GM19463 (cell line): ENCODE results near the gene CAPS.
"Not testable (repeated sequence)": the region's sequence is repeated elsewhere in the genome, so short reads cannot be mapped to it uniquely, and the experiment has no call there.

ENCODE experiments used
- ATAC-seq: cut with Tn5 transposase; IDR thresholded peaks from one replicate; pipeline ENCODE4 v1.9.1; 2021; ENCODE audit warnings: mild to moderate bottlenecking, moderate library complexity; ENCODE audit not compliant: unreplicated experiment

CAPS gene

DNA sequence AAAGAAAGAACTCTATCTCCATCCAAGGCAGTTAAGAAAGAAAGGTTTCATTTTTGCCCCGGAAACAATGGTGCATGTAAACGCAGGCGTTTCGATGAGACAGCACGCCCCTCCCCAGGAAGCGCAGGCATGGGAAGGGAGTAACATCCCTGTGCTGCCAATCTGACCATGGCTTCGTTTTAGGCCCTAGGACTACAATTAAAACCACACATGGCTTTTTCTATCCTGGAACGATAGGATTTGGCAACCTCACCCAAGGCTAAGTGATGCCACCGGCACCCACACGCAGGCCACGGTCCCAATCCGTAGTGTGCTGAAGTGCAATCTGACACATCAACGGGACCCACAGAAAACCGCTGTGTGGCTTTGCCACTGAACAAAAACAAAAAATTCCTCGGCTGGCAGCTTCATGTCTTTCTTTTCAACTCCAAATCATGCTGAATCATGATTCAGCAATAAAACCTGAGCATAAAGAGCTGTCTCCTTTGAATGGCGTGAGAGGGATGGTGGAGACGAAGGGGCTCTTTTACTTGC, 39.7 kb downstream of the CAPS start:
- ATAC-seq, result no peak

GRCh38 chr19:5954293-5954692, 40.2 kb downstream of the CAPS start:
- no peak for ATAC-seq

GRCh38 chr19:5955636-5955935, 41.5 kb downstream of the CAPS start:
- ATAC-seq, result no peak

GRCh38 chr19:5956323-5956722, 42.3 kb downstream of the CAPS start:
- ATAC-seq, result no peak

DNA sequence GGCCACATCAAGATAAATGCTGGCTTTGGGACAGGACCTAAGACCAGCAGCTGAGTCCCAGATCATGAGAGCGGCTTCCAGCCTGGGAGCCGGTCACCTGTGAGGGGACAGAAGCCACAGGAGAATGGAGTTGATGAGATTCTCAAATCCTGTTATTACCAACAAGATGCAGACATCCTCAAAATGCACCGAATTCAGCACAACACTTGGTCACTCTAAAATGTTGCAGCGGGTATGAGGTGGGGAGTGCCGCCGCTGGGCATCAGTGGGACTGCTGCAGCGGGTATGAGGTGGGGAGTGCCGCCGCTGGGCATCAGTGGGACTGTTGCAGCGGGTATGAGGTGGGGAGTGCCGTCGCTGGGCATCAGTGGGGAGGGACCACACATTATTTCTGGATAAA, 42.7 kb downstream of the CAPS start:
- ATAC-seq, result no peak

GRCh38 chr19:5957170-5957569, 43.1 kb downstream of the CAPS start:
- no peak for ATAC-seq

GRCh38 chr19:5958074-5958850, 44.2 kb downstream of the CAPS start:
- ATAC-seq, result no peak

DNA sequence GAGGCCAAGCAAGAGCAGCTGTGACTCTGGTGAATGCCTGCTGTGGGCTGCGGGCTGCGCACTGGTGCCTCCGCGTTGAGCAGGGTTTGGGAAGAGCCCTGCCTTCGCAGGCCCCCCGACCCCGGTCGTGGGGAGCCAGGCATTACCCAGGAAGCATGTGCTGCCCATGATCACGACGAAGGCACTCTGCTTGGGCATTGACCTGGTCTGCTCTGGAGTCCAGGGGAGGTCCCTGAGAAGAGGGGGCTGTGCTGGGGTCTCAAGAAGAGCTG, 44.7 kb downstream of the CAPS start:
- ATAC-seq, result no peak

- ATAC-seq, result no peak
Observed at GRCh38 chr19:5959260-5960004, 45.4 kb downstream of the CAPS start.

GRCh38 chr19:5960005-5961001, 46.2 kb downstream of the CAPS start:
- no peak for ATAC-seq

- ATAC-seq, result not testable (repeated sequence)
Observed at GRCh38 chr19:5961641-5961968, 47.6 kb downstream of the CAPS start.

GRCh38 chr19:5961969-5962945, 48.2 kb downstream of the CAPS start:
- ATAC-seq, result no peak

- not testable (repeated sequence) for ATAC-seq
Observed at GRCh38 chr19:5963259-5963658, 49.2 kb downstream of the CAPS start.

DNA sequence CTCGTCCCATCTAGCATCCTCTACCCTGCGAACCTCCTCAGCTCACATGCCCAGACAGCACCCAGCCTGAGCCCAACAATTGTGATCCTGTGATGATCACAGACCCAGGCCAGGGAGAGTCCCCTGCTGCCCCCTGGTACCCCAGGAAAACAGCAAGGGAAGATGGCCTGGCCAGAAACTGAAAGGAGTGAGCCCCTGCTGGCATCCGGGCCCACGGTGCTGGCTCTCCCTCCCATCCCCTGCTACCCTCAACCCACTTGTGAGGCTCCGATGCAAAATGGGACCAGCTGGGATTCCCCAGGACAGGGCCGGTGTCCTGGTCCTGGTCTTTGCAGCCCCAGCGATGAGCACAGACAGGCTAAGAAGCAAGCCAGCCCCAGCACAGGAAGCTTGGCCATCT, 49.8 kb downstream of the CAPS start:
- ATAC-seq, result no peak

- no peak for ATAC-seq
Observed at GRCh38 chr19:5964816-5965565, 50.9 kb downstream of the CAPS start.
